ENCODE measurements around the gene POLA1.

POLA1 gene

DNA sequence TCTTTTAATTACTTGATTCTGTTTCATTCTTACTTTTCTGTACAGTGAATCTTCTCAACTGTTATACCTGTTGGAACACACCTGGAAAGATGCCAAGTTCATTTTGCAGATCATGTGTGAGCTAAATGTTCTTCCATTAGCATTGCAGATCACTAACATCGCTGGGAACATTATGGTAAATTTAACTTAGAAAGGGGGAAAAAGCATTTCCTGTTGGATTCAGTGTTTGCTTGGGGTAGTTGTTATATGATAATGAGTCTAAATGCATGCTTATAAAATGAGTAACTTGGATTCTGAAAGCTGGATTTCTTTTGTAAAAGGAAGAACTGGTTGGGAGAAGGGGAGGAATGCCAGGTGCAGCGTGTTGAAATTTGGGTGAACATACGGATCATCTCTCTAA is 47.6 kb downstream of the POLA1 start:
- Histone ChIP-seq H3K4me1 (ENCODE audit: insufficient read depth, insufficient read length) (no peaks in the 10 kb centered on the region), H3K4me3 (ENCODE audit: insufficient read length, low read depth) (no peak overlapping the region), H3K27me3 (ENCODE audit: insufficient read depth, insufficient read length) (no peaks in the 10 kb centered on the region), H3K36me3 (ENCODE audit: insufficient read depth, insufficient read length, low read length) (peaks cover 59% of the 10 kb centered on the region), H3K9ac (ENCODE audit: insufficient read length, low read depth) (no peak overlapping the region), H3K9me3 (ENCODE audit: insufficient read depth, low read length) (no peaks in the 10 kb centered on the region)
- TF ChIP-seq SUZ12 (IDR thresholded peaks at IDR 0.05; ENCODE audit: extremely low read depth, insufficient read depth, insufficient read length) (no peak), YY1 (IDR thresholded peaks at IDR 0.05; ENCODE audit: insufficient read depth, insufficient read length) (no peak), ZNF274 (IDR thresholded peaks at IDR 0.05; ENCODE audit: low read depth, low read length) (no peak)
- DNase-seq (ENCODE audit: low read depth, low spot score) = no peak

GRCh38 chrX:24748196-24748595 is 54.5 kb downstream of the POLA1 start:
- Histone ChIP-seq H3K9me3 (ENCODE audit: insufficient read depth, low read length) (no peaks in the 10 kb centered on the region), H3K36me3 (ENCODE audit: insufficient read depth, insufficient read length, low read length) (peaks cover 38% of the 10 kb centered on the region), H3K27me3 (ENCODE audit: insufficient read depth, insufficient read length) (no peaks in the 10 kb centered on the region), H3K4me1 (ENCODE audit: insufficient read depth, insufficient read length) (no peaks in the 10 kb centered on the region), H3K9ac (ENCODE audit: insufficient read length, low read depth) (no peak overlapping the region), H3K4me3 (ENCODE audit: insufficient read length, low read depth) (no peak overlapping the region)
- no peak for TF ChIP-seq YY1 (IDR thresholded peaks at IDR 0.05; ENCODE audit: insufficient read depth, insufficient read length)
- DNase-seq (ENCODE audit: low read depth, low spot score) = no peak

DNA sequence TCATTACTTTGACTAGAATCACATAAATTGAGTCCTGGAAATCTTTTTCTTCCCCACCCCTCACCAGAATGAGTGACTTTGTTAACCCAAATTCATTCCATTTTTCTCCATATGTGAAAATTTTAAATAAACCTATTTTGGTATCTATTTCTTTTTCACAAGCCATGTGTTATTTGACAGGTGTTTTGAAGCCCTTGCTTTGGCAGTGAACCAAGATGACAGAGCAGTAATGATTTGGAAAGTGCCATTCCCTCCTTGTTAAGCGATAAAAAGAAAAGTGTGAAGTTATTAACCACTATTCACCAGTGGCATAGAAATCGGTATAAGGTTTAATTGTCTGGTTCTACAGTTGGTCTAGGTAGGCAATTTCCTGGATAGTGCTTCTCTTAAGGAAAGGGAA is 66.1 kb downstream of the POLA1 start:
- H3K4me1 ChIP-seq (ENCODE audit: insufficient read depth, insufficient read length) = no peaks in the 10 kb centered on the region
- H3K27me3 ChIP-seq (ENCODE audit: insufficient read depth, insufficient read length) = no peaks in the 10 kb centered on the region
- no peaks in the 10 kb centered on the region for H3K9me3 ChIP-seq (ENCODE audit: insufficient read depth, low read length)
- no peak overlapping the region for H3K4me3 ChIP-seq (ENCODE audit: insufficient read length, low read depth)
- H3K36me3 ChIP-seq (ENCODE audit: insufficient read depth, insufficient read length, low read length) = peaks cover 33% of the 10 kb centered on the region
- TF ChIP-seq YY1 (IDR thresholded peaks at IDR 0.05; ENCODE audit: insufficient read depth, insufficient read length) (no peak), ZNF274 (IDR thresholded peaks at IDR 0.05; ENCODE audit: low read depth, low read length) (no peak), SUZ12 (IDR thresholded peaks at IDR 0.05; ENCODE audit: extremely low read depth, insufficient read depth, insufficient read length) (no peak)
- no peak overlapping the region for H3K9ac ChIP-seq (ENCODE audit: insufficient read length, low read depth)
- no peak for DNase-seq (ENCODE audit: low read depth, low spot score)

- no peaks in the 10 kb centered on the region for H3K27me3 ChIP-seq (ENCODE audit: insufficient read depth, insufficient read length)
- no peaks in the 10 kb centered on the region for H3K9me3 ChIP-seq (ENCODE audit: insufficient read depth, low read length)
- no peaks in the 10 kb centered on the region for H3K4me1 ChIP-seq (ENCODE audit: insufficient read depth, insufficient read length)
- H3K36me3 ChIP-seq (ENCODE audit: insufficient read depth, insufficient read length, low read length) = peaks cover 34% of the 10 kb centered on the region
- no peak for TF ChIP-seq YY1 (IDR thresholded peaks at IDR 0.05; ENCODE audit: insufficient read depth, insufficient read length)
- TF ChIP-seq SUZ12 (IDR thresholded peaks at IDR 0.05; ENCODE audit: extremely low read depth, insufficient read depth, insufficient read length) = no peak
- no peak for TF ChIP-seq ZNF274 (IDR thresholded peaks at IDR 0.05; ENCODE audit: low read depth, low read length)
- H3K4me3 ChIP-seq (ENCODE audit: insufficient read length, low read depth) = no peak overlapping the region
- H3K9ac ChIP-seq (ENCODE audit: insufficient read length, low read depth) = no peak overlapping the region
- no peak for DNase-seq (ENCODE audit: low read depth, low spot score)
Observed at GRCh38 chrX:24760363-24761000, 66.8 kb downstream of the POLA1 start.

DNA sequence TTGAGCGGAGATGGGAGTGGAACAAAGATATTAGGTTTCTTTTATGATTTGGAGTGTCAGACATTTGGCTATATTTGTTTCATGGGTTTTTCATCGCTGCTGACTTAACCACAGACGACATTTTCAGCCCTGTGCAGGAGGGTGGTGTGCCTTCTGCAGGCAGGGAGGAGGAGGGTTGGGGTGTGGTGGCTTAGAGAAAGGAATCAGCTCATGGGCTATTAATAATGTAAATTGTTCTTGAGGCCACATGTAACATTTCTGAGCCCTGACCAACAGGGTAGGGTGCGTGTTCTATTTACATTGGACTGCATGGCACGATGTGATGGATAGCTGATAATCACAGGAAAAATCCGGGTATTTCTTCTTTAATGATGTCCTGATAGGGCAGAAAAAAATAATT is 67.6 kb downstream of the POLA1 start:
- no peaks in the 10 kb centered on the region for H3K27me3 ChIP-seq (ENCODE audit: insufficient read depth, insufficient read length)
- DNase-seq (ENCODE audit: low read depth, low spot score) = no peak
- TF ChIP-seq ZNF274 (IDR thresholded peaks at IDR 0.05; ENCODE audit: low read depth, low read length) (no peak), YY1 (IDR thresholded peaks at IDR 0.05; ENCODE audit: insufficient read depth, insufficient read length) (no peak), SUZ12 (IDR thresholded peaks at IDR 0.05; ENCODE audit: extremely low read depth, insufficient read depth, insufficient read length) (no peak)
- no peak overlapping the region for H3K9ac ChIP-seq (ENCODE audit: insufficient read length, low read depth)
- no peaks in the 10 kb centered on the region for H3K4me1 ChIP-seq (ENCODE audit: insufficient read depth, insufficient read length)
- no peaks in the 10 kb centered on the region for H3K9me3 ChIP-seq (ENCODE audit: insufficient read depth, low read length)
- peaks cover 42% of the 10 kb centered on the region for H3K36me3 ChIP-seq (ENCODE audit: insufficient read depth, insufficient read length, low read length)
- H3K4me3 ChIP-seq (ENCODE audit: insufficient read length, low read depth) = no peak overlapping the region

DNA sequence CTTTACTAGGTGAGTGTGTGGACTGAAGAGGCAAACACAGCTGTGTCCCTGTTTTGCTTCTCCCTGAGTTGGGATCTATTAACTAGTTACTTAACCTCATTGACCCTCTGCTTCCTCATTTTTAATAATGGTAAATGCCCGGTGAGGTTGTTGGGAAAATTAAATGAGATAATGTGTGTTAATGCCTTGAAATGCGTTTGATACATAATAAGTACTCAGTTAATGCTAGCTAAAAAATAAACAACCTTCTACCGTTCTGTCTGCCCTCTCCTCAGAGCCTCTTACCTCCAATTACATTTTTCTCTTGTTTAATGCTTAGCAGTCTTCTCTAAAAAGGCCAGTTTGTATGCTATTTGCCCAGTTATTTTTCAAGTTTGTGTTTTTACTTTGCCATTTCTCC is 70.3 kb downstream of the POLA1 start:
- Histone ChIP-seq H3K9me3 (ENCODE audit: insufficient read depth, low read length) (no peaks in the 10 kb centered on the region), H3K4me1 (ENCODE audit: insufficient read depth, insufficient read length) (no peaks in the 10 kb centered on the region), H3K4me3 (ENCODE audit: insufficient read length, low read depth) (no peak overlapping the region), H3K36me3 (ENCODE audit: insufficient read depth, insufficient read length, low read length) (peaks cover 60% of the 10 kb centered on the region), H3K9ac (ENCODE audit: insufficient read length, low read depth) (no peak overlapping the region), H3K27me3 (ENCODE audit: insufficient read depth, insufficient read length) (no peaks in the 10 kb centered on the region)
- TF ChIP-seq YY1 (IDR thresholded peaks at IDR 0.05; ENCODE audit: insufficient read depth, insufficient read length) = no peak
- TF ChIP-seq ZNF274 (IDR thresholded peaks at IDR 0.05; ENCODE audit: low read depth, low read length) = no peak
- no peak for TF ChIP-seq SUZ12 (IDR thresholded peaks at IDR 0.05; ENCODE audit: extremely low read depth, insufficient read depth, insufficient read length)
- no peak for DNase-seq (ENCODE audit: low read depth, low spot score)

GRCh38 chrX:24767557-24767956 is 73.8 kb downstream of the POLA1 start:
- Histone ChIP-seq H3K36me3 (ENCODE audit: insufficient read depth, insufficient read length, low read length) (peaks cover 59% of the 10 kb centered on the region), H3K4me3 (ENCODE audit: insufficient read length, low read depth) (no peak overlapping the region), H3K9ac (ENCODE audit: insufficient read length, low read depth) (no peak overlapping the region), H3K27me3 (ENCODE audit: insufficient read depth, insufficient read length) (no peaks in the 10 kb centered on the region), H3K4me1 (ENCODE audit: insufficient read depth, insufficient read length) (no peaks in the 10 kb centered on the region), H3K9me3 (ENCODE audit: insufficient read depth, low read length) (no peaks in the 10 kb centered on the region)
- TF ChIP-seq ZNF274 (IDR thresholded peaks at IDR 0.05; ENCODE audit: low read depth, low read length) = no peak
- no peak for DNase-seq (ENCODE audit: low read depth, low spot score)

DNA sequence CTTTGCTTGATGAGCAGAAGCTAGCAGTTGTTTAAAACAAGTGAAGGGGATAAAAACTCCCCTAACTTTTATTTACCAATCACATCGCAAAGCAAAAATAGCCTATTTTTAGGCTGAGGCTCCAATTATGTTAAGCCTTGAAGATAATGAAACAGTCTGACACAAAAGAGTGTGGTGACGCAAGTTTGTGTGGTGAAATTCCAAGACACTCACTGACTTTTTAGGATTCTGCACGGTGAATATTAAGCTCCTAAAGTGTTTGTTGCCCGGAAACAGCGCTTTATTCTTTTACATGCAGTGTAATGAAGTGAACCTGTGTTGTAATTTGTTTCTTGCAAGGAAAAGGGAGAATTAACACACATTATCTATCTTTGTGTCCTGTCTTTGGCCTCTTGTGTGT is 74.8 kb downstream of the POLA1 start:
- H3K36me3 ChIP-seq (ENCODE audit: insufficient read depth, insufficient read length, low read length) = peaks cover 58% of the 10 kb centered on the region
- TF ChIP-seq ZNF274 (IDR thresholded peaks at IDR 0.05; ENCODE audit: low read depth, low read length) = no peak
- DNase-seq (ENCODE audit: low read depth, low spot score) = no peak

More for the DNA sequence above, 74.8 kb downstream of the POLA1 start:
- H3K4me1 ChIP-seq (ENCODE audit: insufficient read depth, insufficient read length) = no peaks in the 10 kb centered on the region
- H3K9ac ChIP-seq (ENCODE audit: insufficient read length, low read depth) = no peak overlapping the region
- no peak overlapping the region for H3K4me3 ChIP-seq (ENCODE audit: insufficient read length, low read depth)
- H3K27me3 ChIP-seq (ENCODE audit: insufficient read depth, insufficient read length) = no peaks in the 10 kb centered on the region
- H3K9me3 ChIP-seq (ENCODE audit: insufficient read depth, low read length) = no peaks in the 10 kb centered on the region

All from NT2/D1 (cell line).